K562 (cell line): ENCODE data around the gene FGD6. TPM values are rescaled to one million over a fixed set of nuclear protein-coding genes. Genes with fewer than 3 reads are reported as not detected.

Experiments
- ATAC-seq: fragments of 200-7000 bp; cut with Tn5 transposase; 3 replicates; pipeline ENCODE4 v1.9.1; 2020; ENCODE audit warnings: moderate library complexity
- BruUV-seq: library from RNA; stranded (reverse); fragments of 400-500 nt; replicated peaks from 2 replicates; lab custom pipeline; 2021; lab: Mats Ljungman, UMichigan
- CTCF ChIA-PET: fragments of 300-600 bp; formaldehyde crosslinking; extraction: SDS; loops from one replicate; lab custom pipeline; 2021; ENCODE audit warnings: low intra/inter-chr PET ratio; lab: Yijun Ruan, JAX
- POLR2A ChIA-PET: fragments of 300-600, 350-650 bp; sonication (Branson Sonifier 250); formaldehyde crosslinking; extraction: SDS; loops from one replicate; lab custom pipeline; 2021; ENCODE audit warnings: antibody characterized with exemption, inconsistent platforms; lab: Yijun Ruan, JAX
- DNase-seq, 4 experiments: peaks; one replicate each; pipeline versions ENCODE4 v3.0.0 to v3.0.0-alpha.2; 2011 to 2018; ENCODE audit warnings: low spot score in 3 of 4, mixed read lengths in 3 of 4; ENCODE audit errors: extremely low read depth in 1 of 4
- FAIRE-seq: peaks from 2 replicates; lab custom pipeline; 2011; peaks lifted over from hg19 to GRCh38; lab: Jason Lieb, UNC
- H2AFZ ChIP-seq: 2 replicates; pipeline ENCODE4 v1.6.0; 2011; ENCODE audit warnings: low read depth, low read length, control low read depth, inconsistent platforms
- H3K27ac ChIP-seq: fragments of 200-600 bp; 3 replicates; pipeline ENCODE4 v1.8.0; 2011; ENCODE audit warnings: low read depth, mild to moderate bottlenecking, control low read depth, inconsistent platforms, low read length, moderate library complexity, mixed read lengths; ENCODE audit errors: extremely low read depth
- H3K27me3 ChIP-seq, 2 experiments: fragments of 300-600 bp in 1 of 2; 2 replicates in 1 of 2; 3 replicates in 1 of 2; pipeline versions ENCODE4 v1.6.0 to v1.8.0; 2011; ENCODE audit warnings: inconsistent platforms in 2 of 2, low read length in 2 of 2, mild to moderate bottlenecking in 1 of 2, mixed read lengths in 1 of 2, moderate library complexity in 1 of 2; ENCODE audit not compliant: control insufficient read depth in 2 of 2, insufficient read depth in 2 of 2
- H3K36me3 ChIP-seq: fragments of 300-600 bp; 3 replicates; pipeline ENCODE4 v1.8.0; 2011; ENCODE audit warnings: mild to moderate bottlenecking, low read length, inconsistent platforms; ENCODE audit not compliant: control insufficient read depth, insufficient read depth
- H3K4me1 ChIP-seq, 2 experiments: fragments of 200-600 bp in 1 of 2; replicated peaks in 1 of 2; 2 replicates in 1 of 2; 3 replicates in 1 of 2; pipeline versions ENCODE4 v1.5.1 to v1.8.0; 2011; ENCODE audit warnings: inconsistent platforms in 2 of 2, low read length in 2 of 2, mild to moderate bottlenecking in 1 of 2, mixed read lengths in 1 of 2, moderate library complexity in 1 of 2; ENCODE audit not compliant: control insufficient read depth in 2 of 2, insufficient read depth in 2 of 2
- H3K4me2 ChIP-seq: 2 replicates; pipeline ENCODE4 v1.6.1; 2011; ENCODE audit warnings: low read length, control low read depth, inconsistent platforms, mixed read lengths; ENCODE audit not compliant: insufficient read depth
- H3K4me3 ChIP-seq: fragments of 200-600 bp; sonication (generic), shearing (Covaris generic); 2 replicates; pipeline ENCODE4 v1.5.1; 2016; ENCODE audit warnings: control low read depth, inconsistent platforms
- H3K79me2 ChIP-seq: fragments of 200-600 bp; 3 replicates; pipeline ENCODE4 v1.8.0; 2011; ENCODE audit warnings: low read length, inconsistent platforms; ENCODE audit not compliant: control insufficient read depth, insufficient read depth
- H3K9ac ChIP-seq, 2 experiments: 2 replicates each; pipeline versions ENCODE4 v1.6.0 to v1.6.1; 2011; ENCODE audit warnings: low read depth in 2 of 2, low read length in 2 of 2, control low read depth in 1 of 2, inconsistent platforms in 1 of 2, mild to moderate bottlenecking in 1 of 2, mixed read lengths in 1 of 2; ENCODE audit not compliant: insufficient read depth in 1 of 2
- H3K9me1 ChIP-seq: one replicate; pipeline ENCODE4 v1.6.0; 2011; ENCODE audit warnings: inconsistent platforms, mild to moderate bottlenecking, low read length, moderate library complexity; ENCODE audit not compliant: control insufficient read depth, insufficient read depth
- H3K9me3 ChIP-seq: replicated peaks from 2 replicates; pipeline ENCODE4 v1.5.1; 2011; ENCODE audit warnings: low read depth, low read length, inconsistent platforms; ENCODE audit not compliant: control insufficient read depth, insufficient read depth
- H4K20me1 ChIP-seq: replicated peaks from 2 replicates; pipeline ENCODE4 v1.6.1; 2011; ENCODE audit warnings: low read length, inconsistent platforms, mixed read lengths; ENCODE audit not compliant: control insufficient read depth, insufficient read depth
- ERF ChIP-seq: fragments of 450-650 bp; formaldehyde crosslinking; IDR thresholded peaks from 2 replicates; pipeline ENCODE4 v1.4.0; 2020; ENCODE audit warnings: mild to moderate bottlenecking, mixed read lengths
- GABPB2 ChIP-seq: fragments of 250-450 bp; sonication (Bioruptor Pico); conservative IDR thresholded peaks from 2 replicates; pipeline ENCODE4 v1.5.1; 2021; ENCODE audit warnings: mild to moderate bottlenecking
- HDGF ChIP-seq: fragments of 450-650 bp; IDR thresholded peaks from 2 replicates; pipeline ENCODE4 v1.6.1; 2016
- LEF1 ChIP-seq: fragments of 450-650 bp; IDR thresholded peaks from 2 replicates; pipeline ENCODE4 v1.6.1; 2016; ENCODE audit warnings: mild to moderate bottlenecking
- MITF ChIP-seq: IDR thresholded peaks from 2 replicates; pipeline ENCODE4 v1.6.1; 2014; ENCODE audit warnings: antibody characterized with exemption
- PREB ChIP-seq: sonication (generic); formaldehyde crosslinking; IDR thresholded peaks from 2 replicates; pipeline ENCODE4 v1.8.1; 2023; ENCODE audit warnings: mild to moderate bottlenecking, missing genetic modification reagents
- TAF1 ChIP-seq: IDR thresholded peaks from 2 replicates; pipeline ENCODE4 v1.6.1; 2011; ENCODE audit warnings: mild to moderate bottlenecking, low read length, moderate library complexity; ENCODE audit not compliant: insufficient read depth, control insufficient read depth, severe bottlenecking; ENCODE audit errors: extremely low read depth
- TBP ChIP-seq: optimal IDR thresholded peaks from 2 replicates; pipeline ENCODE3; 2011; ENCODE audit warnings: low read depth, low read length, improper control_type of control experiment
- TCF3 ChIP-seq: sonication (generic); formaldehyde crosslinking; IDR thresholded peaks from 2 replicates; pipeline ENCODE4 v1.4.0; 2020; ENCODE audit warnings: mild to moderate bottlenecking, missing genetic modification reagents
- TSC22D4 ChIP-seq: fragments of 450-650 bp; IDR thresholded peaks from 2 replicates; pipeline ENCODE4 v1.6.1; 2016; ENCODE audit warnings: missing genetic modification characterization, missing biosample characterization, control low read depth
- ZNF280B ChIP-seq: fragments of 250-450 bp; sonication (Bioruptor Pico); IDR thresholded peaks from 2 replicates; pipeline ENCODE4 v1.5.1; 2021; ENCODE audit warnings: mild to moderate bottlenecking
- ZNF717 ChIP-seq: fragments of 250-450 bp; sonication (Bioruptor Pico); IDR thresholded peaks from 2 replicates; pipeline ENCODE4 v1.5.0; 2021
- WGBS: fragments of 100-300 bp; shearing (Covaris generic); methylation state at CpG from one replicate; pipeline ENCODE4 v1.1.6; 2016; ENCODE audit warnings: low coverage, mixed read lengths; ENCODE audit not compliant: insufficient coverage; ENCODE audit errors: missing lambda C conversion rate; 5-methylcytosine and 5-hydroxymethylcytosine counted together
- in situ Hi-C: fragments of 300-500 bp; cut with MboI; formaldehyde crosslinking; loops from 4 replicates; pipeline ENCODE4 v1.15.0; 2018; ENCODE audit warnings: inconsistent platforms, mixed read lengths
- intact Hi-C: fragments of 100-400 bp; cut with micrococcal nuclease; formaldehyde crosslinking; loops from 2 replicates; pipeline ENCODE4 v1.14.2; 2022
- polyA plus RNA-seq, 8 experiments: library from polyadenylated mRNA; depleted of rRNA in 4 of 8; stranded (reverse) in 5 of 8; unstranded in 3 of 8; fragments of >200 nt; fragmentation: Nextera tagmentation in 2 of 8; fragmentation: Illumina TruSeq in 1 of 8; extraction: Ambion mirVana in 2 of 8; extraction: Trizol in 1 of 8; gene quantifications; 2 replicates each; pipeline versions ENCODE4 v1.2.1 to v1.2.3, GENCODE V29; 2011 to 2014; ENCODE audit warnings: inconsistent platforms in 1 of 8, missing spikeins in 1 of 8
- total RNA-seq, 7 experiments: library from RNA; depleted of rRNA in 6 of 7; stranded (reverse); fragments of >200 nt in 6 of 7; fragmentation: Illumina TruSeq in 2 of 7; extraction: Trizol in 2 of 7; gene quantifications; 2 replicates each; pipeline versions ENCODE4 v1.2.1 to v1.2.3, GENCODE V29; 2011 to 2021; ENCODE audit warnings: low replicate concordance in 1 of 7

Gene FGD6
- total and polyA plus RNA-seq, 9 of the 15 experiments (the other 6 are each of a cell fraction or from before 2014, with no cell fraction given), result 1.5 to 11.1 (median 5.8) TPM

DNA sequence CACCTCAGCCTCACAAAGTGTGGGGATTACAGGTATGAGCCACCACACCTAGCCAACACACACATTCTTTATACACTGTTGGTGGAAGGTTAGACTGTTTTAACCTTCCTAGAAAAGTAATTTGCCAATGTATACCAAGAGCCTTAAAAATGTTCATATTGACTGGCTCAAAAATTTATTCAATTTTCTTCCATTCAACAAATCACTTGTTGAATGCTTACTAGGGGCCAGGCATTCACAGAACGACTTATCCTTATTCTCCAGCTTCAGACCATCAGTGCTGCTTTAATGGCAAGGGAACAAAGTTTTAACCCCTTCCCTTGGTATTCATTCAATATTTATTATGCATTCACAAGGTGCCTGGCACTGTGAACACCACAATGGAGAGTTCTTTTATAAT lies 146.9 kb downstream of the FGD6 start:
- in situ Hi-C loops (no loop called here), intact Hi-C loops (no loop called here)
- no peak for TF ChIP-seq GABPB2 (CRISPR knock-in tag)
- TF ChIP-seq HDGF, result no peak
- TF ChIP-seq TAF1, result no peak
- no peak for TF ChIP-seq TCF3 (CRISPR knock-in tag)
- Histone ChIP-seq H3K36me3 (peaks cover 31% of the 10 kb centered on the region), H3K9me3 (no peaks in the 10 kb centered on the region), H3K27ac (no peak overlapping the region), H3K4me3 (no peak overlapping the region), H3K79me2 (peaks cover 48% of the 10 kb centered on the region), H3K27me3 (no peaks in the 10 kb centered on the region), H3K4me2 (no peak overlapping the region), H3K4me1 (peaks cover 6 to 16% of the 10 kb centered on the region in 2 experiments; a peak in 4 of 5 replicates), H3K9ac (no peak overlapping the region), H3K9me1 (no peaks in the 10 kb centered on the region), H4K20me1 (no peaks in the 10 kb centered on the region; the same call in 1 of the 2 replicates), H2AFZ (no peak overlapping the region)
- no TSS peak for BruUV-seq
- 74% methylated on average over 1 of the region's 1 CpG for WGBS
- FAIRE-seq (no peak), ATAC-seq (no peak), DNase-seq (no peak)
- ChIA-PET CTCF (no interaction called here), POLR2A (interaction anchor here (0.7 kb wide), 1 partner anchor 460 kb away, joined by 4 read pairs; no protein-coding TSS in a partner anchor)

DNA sequence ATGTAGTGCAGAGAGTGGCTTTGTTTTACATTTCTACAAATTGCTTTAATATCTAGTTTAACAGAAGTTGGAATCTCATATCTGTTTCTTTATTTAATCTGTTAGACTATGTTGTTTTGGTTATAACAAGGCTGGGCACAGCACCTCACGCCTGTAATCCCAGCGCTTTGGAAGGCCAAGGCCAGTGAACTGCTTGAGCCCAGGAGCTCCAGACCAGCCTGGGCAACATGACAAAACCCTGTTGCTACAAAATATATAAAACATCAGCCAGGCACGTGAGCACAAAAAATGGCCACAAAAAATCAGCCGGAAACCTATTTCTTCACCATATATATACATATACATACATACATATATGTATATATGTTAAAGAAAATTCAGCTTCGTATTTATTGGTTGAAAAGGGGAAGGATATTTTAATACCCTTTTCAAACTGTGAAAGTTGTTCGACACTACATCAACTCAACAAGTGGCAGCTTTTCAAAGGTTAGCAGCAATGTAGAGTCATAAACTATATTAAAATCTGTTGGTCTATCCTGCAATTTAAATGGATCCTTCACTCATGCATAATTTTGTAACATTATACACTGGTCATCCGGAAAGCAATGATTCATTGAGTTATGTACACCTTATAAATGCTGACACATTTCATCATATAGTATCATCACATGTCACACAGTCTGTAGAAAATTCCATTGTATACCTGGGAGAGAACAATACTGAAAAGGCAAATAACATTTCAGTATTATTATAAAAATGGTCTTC lies 151.0 kb downstream of the FGD6 start:
- ChIA-PET CTCF (no interaction called here), POLR2A (interaction anchor here (0.6 kb wide), 1 partner anchor 18 kb away, joined by 3 read pairs; no protein-coding TSS in a partner anchor)
- no peak overlapping the region for H3K27ac ChIP-seq
- WGBS, result 92% methylated on average over 7 of the region's 7 CpGs
- H3K27me3 ChIP-seq, result no peaks in the 10 kb centered on the region
- H3K4me1 ChIP-seq, result no peaks in the 10 kb centered on the region
- no peaks in the 10 kb centered on the region for H3K9me1 ChIP-seq
- intact Hi-C loops, result no loop called here
- FAIRE-seq, result peak; percentile 23
- H3K4me3 ChIP-seq, result no peak overlapping the region
- H4K20me1 ChIP-seq, result no peaks in the 10 kb centered on the region; the same call in none of the 2 replicates
- no TSS peak for BruUV-seq
- ATAC-seq, result no peak
- peaks cover 58% of the 10 kb centered on the region for H3K36me3 ChIP-seq
- no peak overlapping the region for H3K4me2 ChIP-seq
- no peak overlapping the region for H2AFZ ChIP-seq
- in situ Hi-C loops, result no loop called here
- H3K79me2 ChIP-seq, result peaks cover 28% of the 10 kb centered on the region
- no peaks in the 10 kb centered on the region for H3K9me3 ChIP-seq
- H3K9ac ChIP-seq, result no peak overlapping the region
- DNase-seq, result no peak
- TF ChIP-seq LEF1 (no peak), ZNF717 (CRISPR knock-in tag) (no peak), ERF (no peak), ZNF280B (no peak), TSC22D4 (no peak), MITF (no peak), TBP (no peak), PREB (CRISPR knock-in tag) (no peak)
